Mononuclear cell (primary cell): ENCODE data around the gene SLC26A9. TPM values are rescaled to one million over a fixed set of nuclear protein-coding genes. Genes with fewer than 3 reads are reported as not detected.
"Not testable (repeated sequence)": the region's sequence is repeated elsewhere in the genome, so short reads cannot be mapped to it uniquely, and the experiment has no call there.

ENCODE experiments used
- H3K27me3 ChIP-seq: 2 replicates; pipeline ENCODE4 v1.6.0; 2011; ENCODE audit warnings: low read length, control low read depth; ENCODE audit not compliant: insufficient read depth
- H3K4me1 ChIP-seq: 2 replicates; pipeline ENCODE4 v1.5.1; 2011; ENCODE audit warnings: mild to moderate bottlenecking, low read length, control low read depth; ENCODE audit not compliant: insufficient read depth
- H3K4me3 ChIP-seq: 2 replicates; pipeline ENCODE4 v1.5.1; 2011; ENCODE audit warnings: mild to moderate bottlenecking, low read length, moderate library complexity
- H3K9me3 ChIP-seq: 2 replicates; pipeline ENCODE4 v1.5.1; 2011; ENCODE audit warnings: low read depth, mild to moderate bottlenecking, control low read depth, low read length
- total RNA-seq: library from RNA; depleted of rRNA; stranded (reverse); fragments of >200 nt; gene quantifications from one replicate; pipeline ENCODE4 v1.2.3, GENCODE V29; 2012

SLC26A9 gene
- total RNA-seq, 1 donor, result not detected

DNA sequence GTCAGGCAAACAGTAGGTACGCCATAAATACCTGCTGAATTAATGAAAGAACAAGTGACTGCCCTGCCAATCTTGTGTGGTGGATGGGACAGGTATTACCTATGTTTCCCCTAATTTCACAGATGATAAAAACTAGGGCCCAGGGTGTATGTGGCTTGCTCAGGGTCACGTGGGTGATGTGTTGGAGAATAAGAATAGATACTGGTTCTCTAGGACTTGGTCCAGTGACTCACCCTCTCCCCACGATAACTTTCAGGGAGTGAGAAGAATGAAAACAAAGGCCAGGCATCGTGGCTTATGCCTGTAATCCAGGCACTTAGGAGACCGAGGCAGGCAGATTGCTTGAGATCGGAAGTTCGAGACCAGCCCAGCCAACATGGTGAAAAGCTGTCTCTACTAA, 26.7 kb downstream of the SLC26A9 start:
- Histone ChIP-seq H3K4me1 (peaks cover 3% of the 10 kb centered on the region), H3K27me3 (no peaks in the 10 kb centered on the region), H3K4me3 (no peak overlapping the region), H3K9me3 (no peaks in the 10 kb centered on the region)

- Histone ChIP-seq H3K4me1 (peaks cover 3% of the 10 kb centered on the region), H3K9me3 (no peaks in the 10 kb centered on the region), H3K27me3 (no peaks in the 10 kb centered on the region), H3K4me3 (no peak overlapping the region)
Observed at GRCh38 chr1:205915354-205915990, 27.8 kb downstream of the SLC26A9 start.

- no peaks in the 10 kb centered on the region for H3K27me3 ChIP-seq
- H3K4me3 ChIP-seq, result no peak overlapping the region
- H3K4me1 ChIP-seq, result peaks cover 3% of the 10 kb centered on the region
- no peaks in the 10 kb centered on the region for H3K9me3 ChIP-seq
Observed at GRCh38 chr1:205914730-205915129, 28.5 kb downstream of the SLC26A9 start.

DNA sequence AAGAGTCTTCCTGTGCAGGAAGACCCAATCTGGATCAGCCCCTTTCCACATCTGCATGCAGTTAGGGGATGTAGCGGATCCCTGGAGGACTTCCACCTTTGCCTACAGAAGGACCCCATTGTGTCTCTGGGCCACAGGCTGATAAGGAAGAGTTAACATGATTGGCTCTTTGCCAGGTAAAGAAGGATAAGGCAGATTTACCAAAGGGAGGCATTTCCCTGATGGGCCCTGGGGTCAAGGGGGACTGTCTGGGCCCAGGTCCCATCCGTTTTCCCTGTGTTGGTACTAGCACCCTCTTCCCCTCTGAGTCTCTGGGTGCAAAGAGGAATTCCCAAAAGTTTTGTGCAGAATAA, 29.1 kb downstream of the SLC26A9 start:
- Histone ChIP-seq H3K9me3 (no peaks in the 10 kb centered on the region), H3K4me3 (no peak overlapping the region), H3K27me3 (no peaks in the 10 kb centered on the region), H3K4me1 (peaks cover 3% of the 10 kb centered on the region)

DNA sequence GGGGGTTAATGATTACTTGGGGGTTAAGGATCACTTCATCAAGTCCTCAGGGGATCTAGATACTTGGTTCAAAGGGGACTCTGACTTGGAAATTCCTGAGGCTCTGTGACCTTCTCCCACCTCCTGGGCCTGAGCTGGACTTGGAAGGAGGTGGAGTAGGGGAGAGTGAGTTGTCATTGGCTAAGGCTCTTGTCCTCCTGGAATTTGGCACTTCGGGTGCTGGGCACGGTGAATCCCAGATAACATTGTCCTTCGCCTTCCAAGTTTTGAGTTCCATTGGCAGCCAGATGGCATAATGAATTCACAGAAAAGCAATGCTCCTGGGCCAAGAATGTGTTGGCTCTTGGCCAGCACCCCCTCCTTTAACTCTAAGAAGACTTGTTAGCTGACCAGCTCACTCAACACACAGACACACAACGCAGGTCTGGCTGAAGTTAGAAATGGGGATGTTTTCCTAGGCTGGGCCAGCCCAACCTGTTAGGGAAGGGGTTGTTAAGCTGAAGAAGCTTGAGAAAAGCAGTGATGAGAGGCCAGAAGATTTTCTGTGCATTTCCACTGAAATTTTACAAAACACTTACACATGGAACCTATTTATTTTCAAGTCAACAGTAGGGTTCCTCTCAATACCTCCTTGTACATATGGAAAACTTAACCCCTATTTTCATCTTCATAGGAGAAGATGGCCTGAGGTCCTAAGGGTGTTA, 29.7 kb downstream of the SLC26A9 start:
- no peaks in the 10 kb centered on the region for H3K27me3 ChIP-seq
- no peaks in the 10 kb centered on the region for H3K9me3 ChIP-seq
- H3K4me3 ChIP-seq, result no peak overlapping the region
- H3K4me1 ChIP-seq, result peaks cover 3% of the 10 kb centered on the region

DNA sequence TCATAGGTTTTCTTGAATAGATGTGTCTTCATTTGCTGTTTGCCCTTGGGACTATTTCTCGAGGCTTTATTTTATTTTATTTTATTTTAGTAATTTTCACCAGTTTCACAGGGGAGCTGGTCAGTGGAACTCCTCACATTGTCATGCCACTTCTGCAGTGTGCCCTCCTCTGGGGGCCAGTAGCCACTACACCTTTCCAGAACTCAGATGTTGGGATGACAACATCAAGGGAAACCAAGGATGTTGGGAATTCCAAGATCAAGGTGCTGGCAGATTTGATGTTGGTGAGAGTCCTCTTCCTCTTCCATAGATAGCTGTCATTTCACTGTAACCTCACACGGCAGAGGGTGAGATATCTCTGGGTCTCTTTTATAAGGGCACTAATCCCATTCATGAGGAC, 35.5 kb downstream of the SLC26A9 start:
- H3K9me3 ChIP-seq, result no peaks in the 10 kb centered on the region
- no peaks in the 10 kb centered on the region for H3K27me3 ChIP-seq
- no peaks in the 10 kb centered on the region for H3K4me1 ChIP-seq
- no peak overlapping the region for H3K4me3 ChIP-seq

DNA sequence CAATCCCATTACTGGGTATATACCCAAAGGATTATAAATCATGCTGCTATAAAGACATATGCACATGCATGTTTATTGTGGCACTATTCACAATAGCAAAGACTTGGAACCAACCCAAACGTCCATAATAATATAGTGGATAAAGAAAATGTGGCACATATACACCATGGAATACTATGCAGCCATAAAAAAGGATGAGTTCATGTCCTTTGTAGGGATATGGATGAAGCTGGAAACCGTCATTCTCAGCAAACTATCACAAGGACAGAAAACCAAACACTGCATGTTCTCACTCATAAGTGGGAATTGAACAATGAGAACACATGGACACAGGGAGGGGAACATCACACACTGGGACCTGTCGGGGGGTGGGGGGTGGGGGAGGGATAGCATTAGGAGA, 38.2 kb downstream of the SLC26A9 start:
- H3K27me3 ChIP-seq, H3K4me3 ChIP-seq, H3K9me3 ChIP-seq, H3K4me1 ChIP-seq: not testable (repeated sequence)

GRCh38 chr1:205896351-205896750, 46.9 kb downstream of the SLC26A9 start:
- Histone ChIP-seq H3K27me3 (no peaks in the 10 kb centered on the region), H3K4me1 (peaks cover 4% of the 10 kb centered on the region), H3K9me3 (no peaks in the 10 kb centered on the region), H3K4me3 (no peak overlapping the region)

DNA sequence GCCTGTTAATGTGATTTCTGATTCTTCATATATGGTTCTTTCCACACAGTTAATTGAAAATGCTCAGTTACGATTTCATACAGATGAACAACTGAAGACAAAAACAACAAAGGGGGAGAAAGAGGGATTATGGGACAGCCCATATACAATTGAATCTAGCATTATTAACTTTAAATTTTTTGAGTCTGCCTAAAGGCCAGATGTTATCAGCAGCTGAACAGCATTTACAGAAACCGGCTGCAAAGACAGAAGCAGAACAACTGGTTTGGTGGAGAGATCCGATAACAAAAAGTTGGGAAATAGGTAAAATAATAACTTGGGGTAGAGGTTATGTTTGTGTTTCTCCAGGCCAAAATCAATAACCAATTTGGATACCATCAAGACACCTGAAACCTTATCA, 49.1 kb downstream of the SLC26A9 start:
- not testable (repeated sequence) for H3K4me1 ChIP-seq, H3K27me3 ChIP-seq, H3K9me3 ChIP-seq

DNA sequence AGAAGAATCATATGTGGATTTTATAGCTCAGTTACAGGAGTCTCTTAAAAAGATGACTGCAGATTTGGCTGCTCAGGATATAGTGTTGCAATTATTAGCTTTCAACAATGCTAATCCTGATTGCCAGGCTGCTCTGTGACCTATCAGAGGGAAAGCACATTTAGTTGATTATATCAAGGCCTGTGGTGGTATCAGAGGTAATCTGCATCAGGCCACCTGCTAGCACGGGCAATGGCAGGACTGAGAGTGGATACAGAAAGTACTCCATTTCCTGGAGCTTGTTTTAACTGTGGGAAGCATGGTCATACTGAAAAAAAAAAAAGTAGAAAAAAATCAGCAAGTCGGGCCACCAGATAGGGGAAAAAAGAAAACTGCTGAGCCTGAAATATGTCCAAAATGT, 51.1 kb downstream of the SLC26A9 start:
- H3K9me3 ChIP-seq, H3K4me3 ChIP-seq, H3K4me1 ChIP-seq, H3K27me3 ChIP-seq: not testable (repeated sequence)

More for the DNA sequence above, 49.1 kb downstream of the SLC26A9 start:
- not testable (repeated sequence) for H3K4me3 ChIP-seq

DNA sequence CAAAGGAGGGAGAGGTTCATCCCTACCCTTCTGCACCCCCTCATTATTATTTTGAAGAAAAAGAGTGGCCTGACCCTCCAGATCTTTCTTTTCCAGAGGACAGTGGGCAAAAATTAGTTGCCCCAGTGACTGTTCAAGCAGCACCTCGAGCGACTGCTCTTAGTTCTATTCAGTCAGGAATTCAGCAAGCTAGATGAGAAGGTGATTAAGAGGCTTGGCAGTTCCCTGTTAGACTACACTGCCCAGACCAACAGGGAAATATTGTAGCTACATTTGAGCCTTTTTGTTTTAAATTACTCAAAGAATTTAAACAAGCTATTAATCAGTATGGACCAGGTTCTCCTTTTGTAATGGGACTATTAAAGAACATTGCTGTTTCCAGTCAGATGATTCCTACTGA, 51.8 kb downstream of the SLC26A9 start:
- H3K4me3 ChIP-seq, H3K27me3 ChIP-seq, H3K9me3 ChIP-seq, H3K4me1 ChIP-seq: not testable (repeated sequence)

- not testable (repeated sequence) for H3K4me3 ChIP-seq, H3K9me3 ChIP-seq, H3K27me3 ChIP-seq, H3K4me1 ChIP-seq
Observed at GRCh38 chr1:205890631-205891030, 52.6 kb downstream of the SLC26A9 start.

DNA sequence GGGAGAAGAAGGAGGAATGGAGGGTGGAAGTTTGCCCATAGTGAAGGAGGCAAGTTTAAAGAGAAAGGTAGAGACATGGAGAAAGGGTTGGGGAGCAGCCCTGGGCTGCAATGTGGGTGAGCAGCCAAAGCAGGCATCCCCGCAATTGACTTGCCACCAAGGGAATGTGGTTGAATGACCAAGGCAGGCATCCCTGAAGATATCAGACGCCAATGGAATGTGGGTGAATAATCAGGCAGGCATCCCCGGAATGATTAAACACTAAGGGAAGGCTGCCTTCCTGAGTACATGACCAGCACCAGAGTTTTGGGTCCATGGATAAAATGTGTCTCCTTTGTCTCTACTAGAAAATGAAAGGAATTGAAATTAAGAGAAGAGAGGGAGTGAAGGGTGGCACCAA, 53.5 kb downstream of the SLC26A9 start:
- not testable (repeated sequence) for H3K27me3 ChIP-seq

DNA sequence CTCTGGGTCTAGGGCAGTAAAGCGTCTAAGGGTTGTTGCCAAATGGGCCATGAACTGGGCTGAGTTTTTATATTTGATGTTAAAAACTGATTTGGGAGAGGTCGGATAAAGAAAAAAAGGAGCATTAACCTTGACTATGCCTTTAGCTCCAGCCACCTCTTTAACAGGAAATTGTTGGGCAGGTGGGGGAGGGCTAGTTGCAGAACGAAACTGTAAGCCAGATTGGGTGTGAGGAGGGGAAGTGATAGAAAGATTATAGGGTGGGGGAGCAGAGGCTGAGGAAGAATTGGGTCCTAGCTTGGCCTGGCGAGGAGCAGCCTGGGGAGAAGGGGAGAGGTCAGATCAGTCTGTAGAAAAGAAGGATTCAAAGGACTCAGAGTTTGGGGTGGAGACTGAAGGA, 54.2 kb downstream of the SLC26A9 start:
- not testable (repeated sequence) for H3K27me3 ChIP-seq, H3K4me3 ChIP-seq, H3K9me3 ChIP-seq, H3K4me1 ChIP-seq

More for the DNA sequence above, 53.5 kb downstream of the SLC26A9 start:
- H3K4me1 ChIP-seq, H3K4me3 ChIP-seq, H3K9me3 ChIP-seq: not testable (repeated sequence)

GRCh38 chr1:205883792-205884191, 59.5 kb downstream of the SLC26A9 start:
- Histone ChIP-seq H3K27me3 (peaks cover 23% of the 10 kb centered on the region), H3K4me1 (no peaks in the 10 kb centered on the region), H3K4me3 (no peak overlapping the region), H3K9me3 (no peaks in the 10 kb centered on the region)

DNA sequence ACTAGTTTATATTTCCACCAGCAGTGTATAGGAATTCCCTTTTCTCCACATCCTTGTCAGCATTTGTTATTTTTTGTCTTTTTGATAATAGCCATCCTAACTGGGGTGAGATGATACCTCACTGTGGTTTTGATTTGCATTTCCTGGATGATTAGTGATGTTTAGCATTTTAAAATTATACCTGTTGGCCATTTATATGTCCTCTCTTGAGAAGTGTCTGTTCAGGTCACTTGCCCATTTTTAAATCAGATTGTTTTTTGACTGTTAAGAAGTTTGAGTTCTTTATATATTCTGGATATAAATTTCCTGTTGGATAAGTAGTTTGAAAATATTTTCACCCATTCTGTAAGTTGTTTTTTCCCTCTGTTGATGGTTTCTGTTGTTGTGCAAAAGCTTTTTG, 62.3 kb downstream of the SLC26A9 start:
- H3K27me3 ChIP-seq, result peaks cover 38% of the 10 kb centered on the region
- no peak overlapping the region for H3K4me3 ChIP-seq
- H3K4me1 ChIP-seq, result no peaks in the 10 kb centered on the region
- H3K9me3 ChIP-seq, result peaks cover 5% of the 10 kb centered on the region
